ENCODE data around the gene LAMC3.
"Not testable (repeated sequence)": the region's sequence is repeated elsewhere in the genome, so short reads cannot be mapped to it uniquely, and the experiment has no call there.

Gene LAMC3

DNA sequence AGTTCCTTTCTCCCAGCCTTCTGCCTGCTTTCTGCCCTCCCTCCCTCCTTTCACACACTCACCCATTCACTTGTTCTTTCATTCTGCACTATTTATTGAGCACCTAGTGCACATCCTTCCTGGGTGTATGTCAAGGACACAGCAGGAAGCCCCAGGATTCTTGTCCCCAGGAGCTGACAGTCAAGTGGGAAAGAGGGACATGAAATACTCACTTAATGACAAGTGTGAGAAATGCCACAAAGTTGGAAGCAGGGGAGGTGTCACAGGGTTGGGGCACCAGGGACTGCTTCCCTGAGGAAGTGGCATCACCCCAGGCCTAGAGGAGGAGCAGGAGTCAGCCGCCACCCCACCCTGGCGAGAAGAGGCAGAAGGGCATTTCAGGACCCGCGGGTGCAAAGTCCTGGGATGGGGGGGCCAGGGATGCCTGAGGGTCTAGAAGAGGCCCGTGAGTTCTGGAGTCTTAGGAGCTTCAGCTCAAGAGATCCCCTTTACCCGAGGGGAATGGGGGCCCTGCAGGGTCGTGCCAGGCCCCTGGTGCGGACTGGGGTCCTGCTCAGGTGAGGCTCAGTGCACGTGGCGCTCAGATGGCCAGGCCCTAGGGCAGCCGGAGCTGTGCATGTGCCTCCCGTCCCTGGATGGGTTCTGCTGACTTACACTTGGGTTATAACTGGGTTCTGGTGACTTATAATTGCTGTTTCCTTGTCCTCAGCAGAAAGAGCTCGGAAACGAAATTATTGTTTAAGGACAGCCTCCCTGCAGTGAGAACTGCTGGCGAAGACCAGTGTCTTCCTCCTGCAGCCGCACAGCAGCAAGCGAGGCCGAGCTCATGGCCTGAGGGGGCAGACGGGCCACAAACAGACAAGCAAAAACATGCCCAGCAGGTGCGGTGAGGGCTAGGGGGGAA is 16.9 kb upstream of the LAMC3 start:
- no peak for DNase-seq (ENCODE audit: low spot score)

DNA sequence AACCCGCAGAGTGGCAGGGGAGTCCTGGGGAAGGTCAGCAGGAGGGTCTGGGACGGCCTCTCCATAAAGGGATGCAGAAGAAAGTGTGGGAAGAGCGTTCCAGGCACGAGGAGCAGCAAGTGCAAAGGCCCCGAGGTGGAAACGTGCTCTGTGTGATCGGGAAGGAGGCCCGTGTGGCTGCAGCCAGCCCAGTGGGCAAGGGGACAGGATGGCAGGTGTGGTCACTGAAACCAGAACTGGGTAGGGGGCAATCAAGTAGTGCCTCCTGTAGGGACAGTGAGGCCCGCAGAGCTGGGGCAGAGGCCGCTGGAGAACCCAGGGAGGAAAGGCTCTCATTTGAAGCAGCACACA is 16.3 kb upstream of the LAMC3 start:
- DNase-seq (ENCODE audit: low spot score): no peak

DNA sequence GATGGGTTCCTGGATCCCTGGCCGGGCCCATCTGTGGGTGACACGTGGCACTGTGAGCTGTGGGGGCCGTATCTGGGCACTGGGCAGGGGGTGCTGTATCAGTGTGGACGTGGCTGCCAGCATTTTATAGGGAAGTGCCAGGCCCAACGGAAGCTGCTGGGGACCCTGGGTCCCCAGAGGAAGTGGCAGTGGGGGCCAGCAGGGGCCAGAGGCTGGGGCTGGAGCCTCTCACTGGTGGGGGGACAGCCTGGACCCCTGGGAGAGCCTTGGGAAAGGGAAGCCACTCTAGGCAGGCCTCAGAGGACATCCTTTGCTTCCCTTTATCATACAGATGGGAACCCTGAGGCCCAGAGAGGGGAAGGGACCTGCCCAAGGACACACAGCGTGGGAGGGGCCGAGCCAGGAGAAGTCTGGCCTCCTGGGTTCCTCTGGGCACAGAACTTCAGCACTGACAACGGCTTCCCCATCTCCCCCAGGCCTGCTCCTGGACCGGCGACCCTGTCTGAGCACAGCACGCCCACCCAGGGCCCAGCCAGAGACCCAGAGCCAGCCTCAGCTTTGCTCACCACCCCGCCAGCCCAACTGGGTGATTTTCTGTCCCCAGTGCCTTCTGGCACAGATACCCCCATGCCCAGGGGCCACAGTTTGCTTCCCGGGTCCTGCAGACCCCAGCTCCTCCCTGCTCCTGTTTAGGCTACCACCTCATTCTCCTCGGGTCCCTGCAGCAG is 15.5 kb upstream of the LAMC3 start:
- no peak for DNase-seq (ENCODE audit: low spot score)

DNA sequence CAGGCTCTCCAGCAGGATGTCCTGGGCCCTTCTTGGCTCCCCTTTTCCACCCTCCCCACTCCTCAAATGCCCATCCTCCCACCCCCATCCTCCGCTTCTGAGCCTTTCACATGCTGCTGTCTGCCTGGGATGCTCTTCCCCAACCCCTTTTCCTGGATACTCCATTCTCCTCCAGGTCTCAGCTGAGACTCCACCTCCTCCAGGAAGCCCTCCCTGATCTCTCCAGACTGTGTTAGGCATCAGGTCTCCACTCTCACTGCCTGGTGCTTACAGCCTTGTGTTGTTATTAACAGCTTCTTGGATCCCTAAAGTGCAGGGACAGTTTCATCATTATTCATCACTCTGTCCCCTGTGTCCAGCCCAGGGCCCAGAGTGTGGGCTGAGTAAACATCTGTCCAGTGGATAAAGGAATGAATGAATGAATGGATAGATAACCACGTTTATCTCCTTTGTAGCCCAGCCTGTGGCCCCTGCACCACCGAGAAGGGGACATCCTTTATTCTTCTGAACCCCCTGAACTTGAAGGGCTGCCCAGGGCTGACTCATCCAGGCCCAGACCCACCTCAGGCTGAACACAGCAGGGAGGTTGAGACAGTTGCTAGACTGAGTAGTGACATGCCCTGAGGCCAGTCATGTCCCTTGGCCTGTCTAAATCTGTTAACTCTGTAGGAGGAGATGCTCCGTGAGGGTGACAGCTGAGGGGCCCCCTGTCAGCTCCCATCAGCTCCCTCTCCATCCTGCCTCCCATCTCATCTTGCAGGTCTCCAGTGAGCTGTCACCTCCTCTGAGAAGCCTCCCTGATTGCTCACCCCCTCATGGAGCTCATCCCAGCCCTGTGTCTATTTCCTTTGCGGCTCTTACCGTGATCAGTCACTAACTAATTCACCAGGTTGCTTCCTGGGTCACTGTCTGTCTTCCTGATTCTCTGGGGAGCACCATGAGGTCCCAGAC is 14.6 kb upstream of the LAMC3 start:
- DNase-seq (ENCODE audit: low spot score): no peak

DNA sequence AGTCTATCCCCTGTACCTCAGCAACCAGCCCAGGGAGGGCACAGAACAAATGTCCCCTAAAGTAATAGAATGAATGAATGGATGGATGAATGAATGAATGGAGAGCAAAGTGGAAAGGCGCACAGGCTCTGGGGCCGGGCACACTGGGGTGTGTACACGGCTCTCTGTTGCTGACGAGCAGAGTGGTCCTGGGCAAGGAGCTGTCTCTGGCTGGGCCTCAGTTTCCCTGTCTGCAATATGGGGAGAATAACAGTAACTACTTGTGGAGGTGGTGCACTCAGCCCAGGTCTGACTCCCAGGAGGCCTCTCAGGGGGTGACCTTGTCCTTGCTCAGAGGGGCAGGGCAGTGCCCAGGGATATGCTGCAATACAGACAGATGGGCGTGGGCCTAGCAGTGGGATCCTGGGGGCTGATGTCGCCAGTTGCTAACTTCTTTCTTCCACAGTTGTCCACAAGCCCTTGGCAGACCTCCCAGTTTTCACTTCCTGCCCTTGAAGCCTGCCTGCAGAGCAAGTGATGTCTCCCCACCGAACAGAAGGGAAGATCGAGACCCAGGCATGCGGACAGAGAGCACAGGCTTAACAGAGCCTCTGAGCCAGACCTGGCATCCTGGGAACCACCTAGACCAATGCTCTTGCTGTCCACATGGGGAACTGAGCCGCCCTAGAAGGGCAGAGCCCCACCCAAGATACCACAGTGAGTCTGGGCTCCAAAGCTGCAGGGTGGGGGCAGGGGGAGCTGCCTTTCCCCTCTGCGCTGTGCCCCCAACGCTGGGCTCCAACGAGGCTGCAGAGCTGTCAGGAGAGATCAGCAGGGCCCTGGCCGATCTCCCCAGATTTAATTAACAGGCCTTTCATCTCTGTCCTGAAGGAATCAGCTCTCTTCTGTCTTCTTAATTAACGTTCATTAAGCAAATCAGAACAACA is 13.6 kb upstream of the LAMC3 start:
- peak; percentile 32 for DNase-seq (ENCODE audit: low spot score)

DNA sequence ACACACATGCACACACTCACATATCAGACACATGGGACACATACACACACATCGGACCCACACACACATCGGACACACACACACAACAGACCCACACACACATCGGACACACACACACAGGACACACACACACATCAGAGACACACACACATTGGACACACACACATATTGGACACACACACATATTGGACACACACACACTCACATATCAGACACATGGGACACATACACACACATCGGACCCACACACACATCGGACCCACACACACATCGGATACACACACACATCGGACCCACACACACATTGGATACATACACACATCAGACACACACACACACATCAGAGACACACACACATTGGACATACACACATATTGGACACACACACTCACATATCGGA is 12.8 kb upstream of the LAMC3 start:
- DNase-seq (ENCODE audit: low spot score): no peak

DNA sequence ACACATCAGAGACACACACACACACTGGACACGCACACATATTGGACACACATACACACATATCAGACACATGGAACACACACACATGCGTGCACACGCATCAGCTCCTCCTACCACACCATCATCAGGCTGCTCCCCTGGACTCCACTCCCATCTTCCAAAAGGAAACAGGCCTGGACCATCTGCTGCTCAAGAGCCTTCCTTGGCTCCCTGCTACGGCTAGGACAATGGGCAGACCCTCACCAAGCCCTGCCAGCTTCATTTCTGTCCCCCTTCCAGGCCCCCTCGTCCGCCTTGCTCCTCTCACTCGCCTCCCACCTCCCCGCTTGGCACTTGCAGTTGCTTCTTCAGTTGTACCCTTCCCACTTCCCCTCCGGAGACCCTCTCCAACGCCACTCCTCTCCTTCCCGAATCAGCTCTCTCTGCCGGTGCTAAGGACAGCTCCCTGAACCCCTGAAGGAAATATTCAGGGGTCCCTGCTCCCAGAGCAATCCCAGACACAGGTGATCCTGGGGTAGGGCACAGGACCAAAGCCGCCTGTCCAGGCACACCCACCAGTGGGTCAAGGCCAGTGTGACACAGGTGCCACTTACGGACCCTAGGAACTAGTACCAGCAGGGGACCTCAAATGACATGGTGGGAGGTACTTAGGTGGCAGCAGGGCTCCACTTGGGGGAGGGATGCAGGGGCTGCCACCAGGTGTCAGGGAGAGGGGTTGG is 12.1 kb upstream of the LAMC3 start:
- no peak for DNase-seq (ENCODE audit: low spot score)

DNA sequence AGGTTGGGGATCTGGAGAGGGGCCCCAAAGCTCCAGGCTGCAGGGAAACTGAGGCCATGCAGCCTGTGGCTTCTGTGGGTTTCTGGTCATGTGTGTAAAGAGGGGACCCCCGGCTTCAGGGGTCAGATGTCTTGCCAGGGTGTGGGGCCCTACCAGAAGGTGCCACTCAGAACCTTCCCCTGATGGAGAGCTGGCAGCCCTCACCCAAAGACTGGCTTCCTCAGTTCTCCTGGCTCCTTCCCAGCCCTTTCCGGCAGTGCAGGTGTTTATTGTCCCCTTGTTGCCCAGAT is 11.6 kb upstream of the LAMC3 start:
- DNase-seq (ENCODE audit: low spot score): no peak

DNA sequence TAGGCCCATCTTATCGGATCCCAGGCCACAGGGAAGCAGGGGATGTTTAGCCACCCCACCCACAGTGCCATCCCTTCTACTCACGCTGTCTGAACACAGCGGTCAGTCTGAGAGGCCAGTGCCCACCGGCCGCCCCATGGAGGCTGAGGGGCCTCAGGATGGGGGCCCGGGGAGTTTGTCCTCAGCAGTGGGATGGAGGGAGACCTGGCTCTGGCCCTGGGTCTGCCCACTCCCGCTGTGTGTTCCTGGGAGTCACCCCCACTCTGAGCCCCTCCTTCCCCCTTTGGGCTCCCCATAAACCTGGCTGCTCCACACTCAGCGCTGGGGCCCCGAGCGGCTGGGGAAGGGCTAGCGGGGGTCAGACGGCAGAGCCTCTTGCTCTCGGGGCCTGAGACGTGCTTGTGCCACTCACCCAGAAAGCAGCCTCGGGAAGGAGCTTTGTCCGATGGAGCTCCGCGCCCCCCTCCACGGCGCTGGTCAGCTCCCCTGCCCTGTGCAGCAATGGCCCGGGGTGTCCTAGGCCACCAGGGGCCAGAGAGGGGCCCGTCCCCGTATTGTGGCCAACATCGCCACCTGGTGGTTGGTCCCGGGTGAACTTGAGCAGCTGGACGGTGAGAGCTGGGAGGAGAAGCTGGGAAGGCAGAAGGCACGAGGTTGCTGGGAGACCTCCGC is 10.9 kb upstream of the LAMC3 start:
- DNase-seq (ENCODE audit: low spot score): peak; percentile 74

DNA sequence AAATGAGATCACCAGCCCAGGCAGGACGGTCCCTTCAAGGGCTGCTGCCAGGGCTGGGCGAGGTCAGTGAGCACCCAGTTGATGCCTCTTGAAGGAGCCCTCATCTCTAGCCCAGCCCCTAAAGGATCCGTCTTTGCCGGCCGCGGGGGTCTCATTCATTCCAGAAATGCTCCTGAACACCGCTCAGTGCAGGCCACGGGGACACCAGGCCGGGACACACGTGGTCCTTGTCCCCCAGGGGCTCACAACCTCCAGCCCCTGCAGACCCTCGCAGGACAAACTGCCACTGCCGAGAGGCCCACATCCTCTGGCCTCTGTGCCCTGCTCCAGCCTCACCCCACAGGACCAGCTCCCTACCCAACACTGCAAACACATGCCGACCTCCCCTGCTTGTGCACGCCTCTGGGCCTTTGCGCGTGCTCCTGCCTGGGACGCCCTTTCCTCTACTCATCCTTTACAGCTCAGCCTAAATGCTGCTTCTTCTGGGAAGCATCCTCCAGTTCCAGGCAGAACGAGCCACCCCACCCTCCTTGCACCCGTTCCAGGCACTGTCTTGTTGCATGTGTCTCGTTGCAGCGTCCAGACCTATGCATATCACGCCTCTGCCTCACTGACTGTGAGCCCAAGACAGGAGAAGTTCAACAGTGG is 10.3 kb upstream of the LAMC3 start:
- DNase-seq (ENCODE audit: low spot score): no peak

DNA sequence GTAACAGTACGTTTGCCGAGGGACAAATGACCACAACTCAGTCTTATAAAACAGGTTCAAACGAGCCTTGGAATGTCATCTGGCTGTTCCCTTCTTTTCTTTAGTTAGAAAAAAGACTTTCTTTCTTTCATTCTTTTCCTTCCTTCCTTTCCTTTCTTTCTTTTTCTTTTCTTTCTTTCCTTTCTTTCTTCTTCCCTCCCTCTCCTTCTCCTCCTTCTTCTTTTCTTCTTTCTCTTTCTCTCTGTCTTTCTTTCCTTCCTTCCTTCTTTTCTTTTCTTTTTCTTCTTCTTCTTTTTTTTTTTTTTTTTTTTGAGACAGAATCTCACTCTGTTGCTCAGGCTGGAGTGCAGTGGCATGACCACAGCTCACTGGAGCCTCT is 9.7 kb upstream of the LAMC3 start:
- no peak for DNase-seq (ENCODE audit: low spot score)

DNA sequence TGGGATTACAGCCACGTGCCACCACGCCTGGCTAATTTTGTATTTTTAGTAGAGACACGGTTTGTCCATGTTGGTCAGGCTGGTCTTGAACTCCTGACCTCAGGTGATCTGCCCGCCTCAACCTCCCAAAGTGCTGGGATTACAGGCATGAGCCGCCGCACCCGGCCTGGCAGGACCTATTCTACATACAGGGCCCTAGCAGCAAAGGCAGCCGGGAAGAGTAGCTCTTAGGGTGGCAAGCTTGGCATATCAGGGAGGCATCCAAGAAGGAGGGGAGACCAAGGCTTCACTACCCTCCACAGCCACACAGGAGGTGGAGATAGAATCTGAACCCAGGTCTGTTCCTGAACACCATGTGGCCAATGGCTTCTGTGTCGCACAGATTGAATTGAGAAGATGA is 8.4 kb upstream of the LAMC3 start:
- not testable (repeated sequence) for DNase-seq (ENCODE audit: low spot score)

DNA sequence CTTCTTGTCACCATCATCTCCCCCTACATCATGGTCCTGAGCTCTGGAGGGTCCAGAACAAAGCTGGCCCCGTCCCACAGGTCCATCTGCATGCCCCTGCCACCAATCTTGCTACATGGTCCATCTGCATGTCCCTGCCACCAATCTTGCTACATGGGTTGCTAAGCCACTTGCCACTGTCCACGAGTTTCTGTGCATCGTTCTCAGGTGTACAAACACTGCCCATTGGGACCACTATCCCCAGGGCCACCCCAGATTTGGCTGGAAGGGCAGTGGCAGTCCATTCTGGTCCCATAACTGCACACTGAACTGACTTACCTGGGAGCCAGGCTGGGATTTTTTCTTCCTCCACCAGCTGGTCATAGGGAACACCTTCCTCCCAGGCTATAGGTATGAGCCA is 8.0 kb upstream of the LAMC3 start:
- no peak for DNase-seq (ENCODE audit: low spot score)

DNA sequence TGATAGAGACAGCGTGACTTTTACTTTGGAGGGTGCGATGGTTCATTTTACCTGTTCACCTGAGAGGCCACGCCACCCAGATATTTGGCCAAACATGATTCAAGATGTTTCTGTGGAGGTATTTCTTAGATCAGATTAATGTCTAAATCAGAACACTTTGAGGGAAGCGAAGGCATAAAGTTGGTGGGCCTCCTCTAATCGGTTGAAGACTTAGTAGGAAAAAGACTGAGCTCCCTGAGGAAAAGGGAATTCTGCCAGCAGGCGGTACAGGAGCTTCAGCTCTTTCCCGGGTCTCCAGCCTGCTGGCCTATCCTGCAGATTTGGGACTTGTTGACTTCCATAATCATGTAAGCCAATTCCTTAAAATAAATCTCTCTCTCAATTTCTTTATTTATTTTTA is 7.0 kb upstream of the LAMC3 start:
- DNase-seq (ENCODE audit: low spot score): no peak

DNA sequence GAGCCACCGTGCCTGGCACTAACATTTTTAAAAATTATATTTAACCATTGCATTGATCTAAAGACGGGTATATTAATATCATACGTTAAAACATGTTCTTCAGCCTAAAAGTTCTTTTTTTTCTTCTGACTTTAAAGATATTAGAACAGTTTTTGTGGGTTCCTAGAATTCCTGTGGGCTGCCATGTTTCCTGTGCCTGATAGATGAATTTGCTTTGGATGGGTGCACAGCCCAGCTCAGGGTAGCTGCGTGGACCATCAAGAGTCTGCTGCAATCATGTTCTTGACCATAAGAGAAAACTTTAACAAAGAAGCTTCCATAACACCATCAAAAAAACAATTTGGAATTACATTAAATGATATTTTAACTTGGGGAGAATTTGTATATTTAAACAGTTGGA is 2.4 kb upstream of the LAMC3 start:
- DNase-seq (ENCODE audit: low spot score): no peak

DNA sequence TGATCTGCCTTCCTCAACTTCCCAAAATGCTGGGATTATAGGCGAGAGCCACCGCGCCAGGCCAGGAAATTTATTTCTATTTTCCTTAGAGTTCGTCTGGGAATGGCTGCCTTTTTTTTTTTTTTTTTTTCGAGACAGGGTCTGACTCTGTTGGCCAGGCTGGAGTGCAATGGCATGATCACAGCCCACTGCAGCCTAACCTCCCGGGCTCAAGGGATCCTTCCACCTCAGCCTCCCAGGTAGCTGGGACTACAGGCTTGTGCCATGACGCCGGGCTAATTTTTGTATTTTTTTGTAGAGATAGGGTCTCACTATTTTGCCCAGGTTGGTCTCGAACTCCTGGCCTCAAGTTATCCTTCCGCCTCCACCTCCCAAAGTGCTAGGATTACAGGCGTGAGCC is 888 bp upstream of the LAMC3 start:
- DNase-seq (ENCODE audit: low spot score): no peak

DNA sequence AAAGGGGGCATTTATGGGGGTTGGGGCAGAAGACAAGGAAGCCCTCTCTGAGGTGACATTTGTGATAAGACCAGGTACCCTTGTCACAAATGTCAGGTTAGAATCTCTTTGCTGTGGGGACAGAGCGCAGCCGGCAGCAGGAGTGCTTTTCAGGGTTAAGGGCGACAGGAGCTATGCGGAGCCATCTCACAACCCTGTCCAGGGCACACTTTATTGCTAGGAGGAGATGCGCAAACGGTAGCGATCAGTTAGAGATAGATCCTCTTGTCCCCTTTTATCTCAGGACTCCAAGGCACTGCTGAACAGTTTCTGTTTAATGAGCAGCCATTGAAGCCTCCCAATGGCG is 438 bp upstream of the LAMC3 start:
- DNase-seq (ENCODE audit: low spot score): no peak

DNA sequence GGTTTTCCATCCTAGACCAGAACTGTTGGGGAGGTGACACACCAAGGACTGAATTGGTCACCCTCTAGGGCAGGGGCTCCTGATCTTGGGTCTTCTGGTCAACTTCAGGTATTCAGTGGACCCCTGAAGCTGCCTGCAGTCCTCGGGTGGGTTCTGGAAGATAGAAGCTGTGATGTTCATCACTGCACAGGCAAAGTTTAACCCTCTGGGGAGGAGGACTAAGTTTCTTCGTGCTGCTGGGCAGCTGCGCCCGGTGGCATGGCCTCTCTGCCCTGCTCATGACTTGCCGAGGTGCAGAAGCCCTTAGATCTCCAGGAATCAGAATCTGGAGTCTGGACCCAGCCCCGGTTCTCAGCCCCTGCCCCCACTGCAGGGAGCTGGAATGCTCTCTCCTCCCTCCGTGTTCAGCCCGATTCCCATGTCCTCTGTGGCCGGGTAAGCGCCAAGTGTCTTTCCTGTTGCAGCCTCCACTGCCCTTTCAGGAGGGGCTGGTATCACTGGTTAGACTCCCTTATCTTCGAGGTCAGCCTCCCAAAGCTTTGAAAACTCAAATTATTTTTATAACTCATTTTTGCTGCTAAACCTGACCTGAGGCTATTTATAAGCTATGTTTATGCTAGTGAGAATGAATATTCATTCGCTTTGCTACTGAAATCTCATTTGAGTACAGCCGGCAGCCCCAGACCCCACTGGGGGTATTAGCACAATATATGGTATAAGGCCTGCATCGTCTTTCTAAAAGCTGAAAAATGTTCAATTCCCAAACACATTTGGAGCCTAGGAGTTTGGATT is 1.7 kb downstream of the LAMC3 start:
- no peak for DNase-seq (ENCODE audit: low spot score)
